Measurements from ENCODE around the gene NRM.

Gene NRM

DNA sequence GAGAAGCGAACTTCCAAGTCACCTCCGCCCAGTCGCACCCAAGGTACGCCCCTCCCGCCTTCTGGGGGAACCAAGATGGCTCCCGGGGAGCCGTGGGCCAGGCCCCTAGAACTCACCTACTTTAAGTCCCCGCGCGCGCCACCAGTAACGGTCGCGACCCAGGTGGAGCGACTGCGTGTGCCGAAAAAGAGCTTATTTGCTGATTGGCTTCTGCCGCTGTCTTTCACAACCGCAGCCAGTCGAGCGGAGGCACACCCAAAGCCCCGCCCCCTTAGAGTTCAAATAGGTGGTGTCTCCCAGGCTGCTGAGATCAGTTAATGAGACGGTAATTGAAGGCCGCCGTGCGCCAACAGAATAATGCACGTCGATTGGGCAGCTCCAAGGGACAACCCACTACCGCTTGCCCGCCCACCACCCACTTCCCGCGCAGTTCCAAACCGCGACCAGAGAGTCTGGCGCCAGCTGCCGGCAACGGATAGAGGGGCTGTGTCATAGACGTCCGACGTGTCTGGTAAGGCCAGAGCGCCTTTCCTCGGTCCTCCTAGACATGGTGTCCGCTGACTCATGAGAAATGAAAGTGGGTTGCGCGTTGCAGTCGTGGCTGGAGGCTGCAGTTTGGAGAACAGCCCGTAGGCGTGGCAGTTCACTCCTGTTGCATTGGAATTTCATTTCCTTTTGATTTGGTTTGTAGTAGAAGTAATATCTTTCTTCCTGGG lies 26.5 kb upstream of the NRM start, which contains the start of gene MDC1 (continued):
- TF ChIP-seq SP7 (tag by site-specific recombination; IDR thresholded peaks at IDR 0.05), result peak; percentile 91
- TF ChIP-seq ZNF391 (tag by site-specific recombination; IDR thresholded peaks at IDR 0.05; ENCODE audit: borderline replicate concordance, low read depth), result peak; percentile 56; the same call in 1 of the 2 replicates
- TF ChIP-seq ZNF146 (tag by site-specific recombination; IDR thresholded peaks at IDR 0.05), result peak; percentile 8; the same call in 1 of the 2 replicates
- TF ChIP-seq ZNF76 (tag by site-specific recombination; IDR thresholded peaks at IDR 0.05; ENCODE audit: borderline replicate concordance, low read depth), result peak; percentile 79
- no peak for TF ChIP-seq GLI2 (tag by site-specific recombination; IDR thresholded peaks at IDR 0.05; ENCODE audit: borderline replicate concordance, low read depth)
- no peak for TF ChIP-seq ZSCAN16 (tag by site-specific recombination; IDR thresholded peaks at IDR 0.05)
- TF ChIP-seq ZXDB (tag by site-specific recombination; IDR thresholded peaks at IDR 0.05), result peak; percentile 96
- TF ChIP-seq, protein P1, sequence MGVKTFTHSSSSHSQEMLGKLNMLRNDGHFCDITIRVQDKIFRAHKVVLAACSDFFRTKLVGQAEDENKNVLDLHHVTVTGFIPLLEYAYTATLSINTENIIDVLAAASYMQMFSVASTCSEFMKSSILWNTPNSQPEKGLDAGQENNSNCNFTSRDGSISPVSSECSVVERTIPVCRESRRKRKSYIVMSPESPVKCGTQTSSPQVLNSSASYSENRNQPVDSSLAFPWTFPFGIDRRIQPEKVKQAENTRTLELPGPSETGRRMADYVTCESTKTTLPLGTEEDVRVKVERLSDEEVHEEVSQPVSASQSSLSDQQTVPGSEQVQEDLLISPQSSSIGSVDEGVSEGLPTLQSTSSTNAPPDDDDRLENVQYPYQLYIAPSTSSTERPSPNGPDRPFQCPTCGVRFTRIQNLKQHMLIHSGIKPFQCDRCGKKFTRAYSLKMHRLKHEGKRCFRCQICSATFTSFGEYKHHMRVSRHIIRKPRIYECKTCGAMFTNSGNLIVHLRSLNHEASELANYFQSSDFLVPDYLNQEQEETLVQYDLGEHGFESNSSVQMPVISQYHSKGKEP (tag by site-specific recombination; IDR thresholded peaks at IDR 0.05), result peak; percentile 99
- TF ChIP-seq ZNF184 (tag by site-specific recombination; IDR thresholded peaks at IDR 0.05), result peak; percentile 52; the same call in 1 of the 2 replicates
- no peak for TF ChIP-seq ZNF621 (tag by site-specific recombination; IDR thresholded peaks at IDR 0.05)
- peak; percentile 74 for TF ChIP-seq ZBTB21 (tag by site-specific recombination; IDR thresholded peaks at IDR 0.05)
- TF ChIP-seq BCL11B (tag by site-specific recombination; IDR thresholded peaks at IDR 0.05; ENCODE audit: low read depth), result no peak
- TF ChIP-seq, protein P2, sequence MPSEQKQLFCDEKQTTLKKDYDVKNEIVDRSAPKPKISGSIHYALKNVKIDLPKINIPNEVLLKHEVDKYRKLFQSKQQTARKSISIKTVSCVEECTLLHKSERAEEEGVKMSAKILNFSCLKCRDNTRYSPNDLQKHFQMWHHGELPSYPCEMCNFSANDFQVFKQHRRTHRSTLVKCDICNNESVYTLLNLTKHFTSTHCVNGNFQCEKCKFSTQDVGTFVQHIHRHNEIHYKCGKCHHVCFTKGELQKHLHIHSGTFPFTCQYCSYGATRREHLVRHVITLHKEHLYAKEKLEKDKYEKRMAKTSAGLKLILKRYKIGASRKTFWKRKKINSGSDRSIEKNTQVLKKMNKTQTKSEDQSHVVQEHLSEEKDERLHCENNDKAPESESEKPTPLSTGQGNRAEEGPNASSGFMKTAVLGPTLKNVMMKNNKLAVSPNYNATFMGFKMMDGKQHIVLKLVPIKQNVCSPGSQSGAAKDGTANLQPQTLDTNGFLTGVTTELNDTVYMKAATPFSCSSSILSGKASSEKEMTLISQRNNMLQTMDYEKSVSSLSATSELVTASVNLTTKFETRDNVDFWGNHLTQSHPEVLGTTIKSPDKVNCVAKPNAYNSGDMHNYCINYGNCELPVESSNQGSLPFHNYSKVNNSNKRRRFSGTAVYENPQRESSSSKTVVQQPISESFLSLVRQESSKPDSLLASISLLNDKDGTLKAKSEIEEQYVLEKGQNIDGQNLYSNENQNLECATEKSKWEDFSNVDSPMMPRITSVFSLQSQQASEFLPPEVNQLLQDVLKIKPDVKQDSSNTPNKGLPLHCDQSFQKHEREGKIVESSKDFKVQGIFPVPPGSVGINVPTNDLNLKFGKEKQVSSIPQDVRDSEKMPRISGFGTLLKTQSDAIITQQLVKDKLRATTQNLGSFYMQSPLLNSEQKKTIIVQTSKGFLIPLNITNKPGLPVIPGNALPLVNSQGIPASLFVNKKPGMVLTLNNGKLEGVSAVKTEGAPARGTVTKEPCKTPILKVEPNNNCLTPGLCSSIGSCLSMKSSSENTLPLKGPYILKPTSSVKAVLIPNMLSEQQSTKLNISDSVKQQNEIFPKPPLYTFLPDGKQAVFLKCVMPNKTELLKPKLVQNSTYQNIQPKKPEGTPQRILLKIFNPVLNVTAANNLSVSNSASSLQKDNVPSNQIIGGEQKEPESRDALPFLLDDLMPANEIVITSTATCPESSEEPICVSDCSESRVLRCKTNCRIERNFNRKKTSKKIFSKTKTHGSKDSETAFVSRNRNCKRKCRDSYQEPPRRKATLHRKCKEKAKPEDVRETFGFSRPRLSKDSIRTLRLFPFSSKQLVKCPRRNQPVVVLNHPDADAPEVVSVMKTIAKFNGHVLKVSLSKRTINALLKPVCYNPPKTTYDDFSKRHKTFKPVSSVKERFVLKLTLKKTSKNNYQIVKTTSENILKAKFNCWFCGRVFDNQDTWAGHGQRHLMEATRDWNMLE (tag by site-specific recombination; conservative IDR thresholded peaks at IDR 0.05; ENCODE audit: low read depth), result peak; percentile 35; the same call in 1 of the 2 replicates
- TF ChIP-seq ZNF623 (tag by site-specific recombination; IDR thresholded peaks at IDR 0.05), result peak; percentile 10; the same call in 1 of the 2 replicates
- TF ChIP-seq, protein P3, sequence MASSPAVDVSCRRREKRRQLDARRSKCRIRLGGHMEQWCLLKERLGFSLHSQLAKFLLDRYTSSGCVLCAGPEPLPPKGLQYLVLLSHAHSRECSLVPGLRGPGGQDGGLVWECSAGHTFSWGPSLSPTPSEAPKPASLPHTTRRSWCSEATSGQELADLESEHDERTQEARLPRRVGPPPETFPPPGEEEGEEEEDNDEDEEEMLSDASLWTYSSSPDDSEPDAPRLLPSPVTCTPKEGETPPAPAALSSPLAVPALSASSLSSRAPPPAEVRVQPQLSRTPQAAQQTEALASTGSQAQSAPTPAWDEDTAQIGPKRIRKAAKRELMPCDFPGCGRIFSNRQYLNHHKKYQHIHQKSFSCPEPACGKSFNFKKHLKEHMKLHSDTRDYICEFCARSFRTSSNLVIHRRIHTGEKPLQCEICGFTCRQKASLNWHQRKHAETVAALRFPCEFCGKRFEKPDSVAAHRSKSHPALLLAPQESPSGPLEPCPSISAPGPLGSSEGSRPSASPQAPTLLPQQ (tag by site-specific recombination; IDR thresholded peaks at IDR 0.05), result peak; percentile 89
- TF ChIP-seq HOXA7 (CRISPR knock-in tag; IDR thresholded peaks at IDR 0.05; ENCODE audit: borderline replicate concordance), result peak; percentile 19; the same call in 1 of the 2 replicates
- TF ChIP-seq ZNF629 (tag by site-specific recombination; IDR thresholded peaks at IDR 0.05), result peak; percentile 90
- TF ChIP-seq ZBTB7A (tag by site-specific recombination; IDR thresholded peaks at IDR 0.05; ENCODE audit: low read depth), result peak; percentile 90
- no peak for TF ChIP-seq ZNF140 (tag by site-specific recombination; IDR thresholded peaks at IDR 0.05)
- TF ChIP-seq ZNF558 (tag by site-specific recombination; IDR thresholded peaks at IDR 0.05), result peak; percentile 16; the same call in 1 of the 2 replicates
- peak; percentile 99 for TF ChIP-seq SCRT2 (tag by site-specific recombination; IDR thresholded peaks at IDR 0.05)
- 0 out of 2 replicates have a peak, but pooled peaks have one; percentile 26 for TF ChIP-seq ZNF223 (tag by site-specific recombination; IDR thresholded peaks at IDR 0.05)
- TF ChIP-seq, protein P4, sequence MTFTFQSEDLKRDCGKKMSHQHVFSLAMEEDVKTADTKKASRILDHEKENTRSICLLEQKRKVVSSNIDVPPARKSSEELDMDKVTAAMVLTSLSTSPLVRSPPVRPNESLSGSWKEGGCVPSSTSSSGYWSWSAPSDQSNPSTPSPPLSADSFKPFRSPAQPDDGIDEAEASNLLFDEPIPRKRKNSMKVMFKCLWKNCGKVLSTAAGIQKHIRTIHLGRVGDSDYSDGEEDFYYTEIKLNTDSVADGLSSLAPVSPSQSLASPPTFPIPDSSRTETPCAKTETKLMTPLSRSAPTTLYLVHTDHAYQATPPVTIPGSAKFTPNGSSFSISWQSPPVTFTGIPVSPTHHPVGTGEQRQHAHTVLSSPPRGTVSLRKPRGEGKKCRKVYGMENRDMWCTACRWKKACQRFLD (tag by site-specific recombination; IDR thresholded peaks at IDR 0.05), result no peak
- TF ChIP-seq ZNF624 (tag by site-specific recombination; IDR thresholded peaks at IDR 0.05), result no peak
- TF ChIP-seq, protein P5, sequence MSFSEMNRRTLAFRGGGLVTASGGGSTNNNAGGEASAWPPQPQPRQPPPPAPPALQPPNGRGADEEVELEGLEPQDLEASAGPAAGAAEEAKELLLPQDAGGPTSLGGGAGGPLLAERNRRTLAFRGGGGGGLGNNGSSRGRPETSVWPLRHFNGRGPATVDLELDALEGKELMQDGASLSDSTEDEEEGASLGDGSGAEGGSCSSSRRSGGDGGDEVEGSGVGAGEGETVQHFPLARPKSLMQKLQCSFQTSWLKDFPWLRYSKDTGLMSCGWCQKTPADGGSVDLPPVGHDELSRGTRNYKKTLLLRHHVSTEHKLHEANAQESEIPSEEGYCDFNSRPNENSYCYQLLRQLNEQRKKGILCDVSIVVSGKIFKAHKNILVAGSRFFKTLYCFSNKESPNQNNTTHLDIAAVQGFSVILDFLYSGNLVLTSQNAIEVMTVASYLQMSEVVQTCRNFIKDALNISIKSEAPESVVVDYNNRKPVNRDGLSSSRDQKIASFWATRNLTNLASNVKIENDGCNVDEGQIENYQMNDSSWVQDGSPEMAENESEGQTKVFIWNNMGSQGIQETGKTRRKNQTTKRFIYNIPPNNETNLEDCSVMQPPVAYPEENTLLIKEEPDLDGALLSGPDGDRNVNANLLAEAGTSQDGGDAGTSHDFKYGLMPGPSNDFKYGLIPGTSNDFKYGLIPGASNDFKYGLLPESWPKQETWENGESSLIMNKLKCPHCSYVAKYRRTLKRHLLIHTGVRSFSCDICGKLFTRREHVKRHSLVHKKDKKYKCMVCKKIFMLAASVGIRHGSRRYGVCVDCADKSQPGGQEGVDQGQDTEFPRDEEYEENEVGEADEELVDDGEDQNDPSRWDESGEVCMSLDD (tag by site-specific recombination; IDR thresholded peaks at IDR 0.05), result peak; percentile 99
- peak; percentile 90 for TF ChIP-seq ZNF324 (tag by site-specific recombination; IDR thresholded peaks at IDR 0.05)
